NCI-H2107 treated with DMSO at 0.1 percent for 48 hours (cell line): ENCODE data around the gene RENBP.
A peak's percentile ranks its signal among the peaks of the same experiment; 100 is the strongest.

Source experiments
- DNase-seq: peaks from one replicate; lab custom pipeline; 2025; ENCODE audit not compliant: unreplicated experiment; lab: John Stamatoyannopoulos, UW

Gene RENBP

GRCh38 chrX:153971124-153971449 lies 26.6 kb upstream of the RENBP start:
- DNase-seq: peak; percentile 53

DNA sequence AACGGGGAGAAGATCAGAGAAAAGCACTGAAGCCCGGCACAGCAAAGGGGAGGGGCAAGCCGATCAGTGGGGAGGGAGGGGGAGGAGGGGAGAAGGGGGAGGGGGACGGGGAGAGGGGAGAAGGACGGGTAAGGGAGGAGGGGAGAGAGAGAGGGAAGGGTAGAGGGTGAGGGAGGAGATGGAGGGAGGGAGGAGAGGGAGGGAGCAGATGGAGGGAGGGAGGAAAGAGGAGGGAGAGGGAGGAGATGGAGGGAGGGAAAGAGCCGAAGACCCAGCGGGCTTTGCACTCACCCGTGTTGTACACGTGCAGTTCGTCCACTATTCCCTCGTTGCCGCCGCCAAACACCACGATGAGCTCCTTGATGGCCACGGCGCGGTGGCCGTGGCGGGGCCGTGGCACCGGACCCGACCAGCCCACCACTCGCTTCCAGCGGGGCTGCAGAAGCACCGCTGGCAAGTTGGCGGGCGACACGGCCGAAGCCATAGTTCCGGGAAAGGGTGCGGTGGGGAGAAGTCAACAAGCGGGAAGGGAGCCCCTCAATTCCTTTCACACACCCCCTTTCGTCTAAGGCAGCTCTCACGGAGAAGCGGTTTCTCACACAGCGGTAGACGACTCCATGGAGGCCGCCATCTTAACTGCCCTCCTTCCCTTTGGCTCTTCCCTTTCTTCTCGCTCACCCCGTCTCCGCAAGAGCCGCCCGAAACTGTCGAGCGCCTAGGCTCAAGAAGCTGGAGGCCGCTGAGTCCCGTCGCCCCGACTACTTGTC lies 26.1 kb upstream of the RENBP start:
- peak; percentile 49 for DNase-seq

- peak; percentile 44 for DNase-seq
Observed at GRCh38 chrX:153969904-153970356, 25.5 kb upstream of the RENBP start.

DNA sequence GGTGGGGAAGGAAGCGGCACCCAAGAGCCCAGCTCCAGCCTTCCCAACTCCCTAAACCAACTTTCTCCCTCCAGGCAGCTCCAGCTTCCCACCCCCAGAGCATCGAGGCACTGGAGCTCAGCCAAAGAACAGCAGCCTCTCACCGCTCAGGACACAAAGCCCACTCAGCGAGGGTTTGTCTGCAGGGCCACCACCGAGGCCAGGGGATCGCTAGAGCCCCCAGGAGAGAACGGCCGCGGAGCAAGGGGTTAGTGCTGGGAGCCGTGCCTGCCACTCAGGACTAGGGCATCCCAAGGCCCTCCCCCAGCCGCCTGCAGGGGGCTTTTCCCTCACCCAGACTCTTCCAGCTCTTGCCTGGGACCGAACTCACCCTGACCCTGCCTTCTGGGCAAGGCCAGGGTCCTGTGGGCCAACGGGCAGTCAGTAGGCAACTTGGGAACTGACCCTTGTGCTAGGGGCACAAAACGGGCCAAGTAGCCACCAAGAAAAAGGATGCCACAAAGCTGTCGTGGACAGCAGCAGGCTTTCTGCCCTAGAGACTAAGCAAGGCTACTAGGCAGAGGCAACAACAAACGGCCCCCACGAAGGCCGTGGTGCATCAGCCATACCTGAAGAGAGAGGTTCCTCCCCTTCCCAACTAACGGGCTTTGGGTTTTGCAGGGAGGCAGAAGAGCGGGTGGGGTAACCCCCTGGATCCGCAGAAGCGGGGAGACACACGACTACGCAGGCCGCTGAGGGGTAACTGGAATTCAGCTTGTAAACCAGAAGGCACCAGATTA lies 24.9 kb upstream of the RENBP start:
- no peak for DNase-seq

GRCh38 chrX:153968754-153969124 lies 24.3 kb upstream of the RENBP start:
- peak; percentile 52 for DNase-seq

GRCh38 chrX:153968255-153968654 lies 23.8 kb upstream of the RENBP start:
- DNase-seq: no peak

GRCh38 chrX:153967536-153968224 lies 23.2 kb upstream of the RENBP start:
- peak; percentile 21 for DNase-seq

- peak; percentile 34 for DNase-seq
Observed at GRCh38 chrX:153966841-153967535, 22.5 kb upstream of the RENBP start.

DNA sequence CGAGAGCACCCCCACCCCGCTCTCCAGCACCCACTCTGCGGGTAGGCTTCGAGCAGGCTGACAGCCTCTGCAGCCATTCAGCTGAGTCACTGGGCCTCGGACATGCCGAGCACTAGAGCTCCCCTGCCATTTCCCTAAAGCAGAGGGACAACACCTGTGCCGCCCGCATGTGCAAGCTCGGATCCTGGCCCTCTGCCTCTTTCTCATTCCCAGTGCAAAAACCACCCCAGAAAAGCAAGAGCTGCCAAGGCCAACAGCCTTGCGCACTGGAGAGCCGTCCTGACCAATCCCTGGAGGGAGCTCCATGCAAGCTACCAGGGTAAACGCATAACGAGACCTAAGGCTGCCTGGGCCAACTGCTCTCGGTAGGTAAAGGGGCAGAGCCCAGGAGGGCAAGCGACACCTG lies 21.8 kb upstream of the RENBP start:
- no peak for DNase-seq

DNA sequence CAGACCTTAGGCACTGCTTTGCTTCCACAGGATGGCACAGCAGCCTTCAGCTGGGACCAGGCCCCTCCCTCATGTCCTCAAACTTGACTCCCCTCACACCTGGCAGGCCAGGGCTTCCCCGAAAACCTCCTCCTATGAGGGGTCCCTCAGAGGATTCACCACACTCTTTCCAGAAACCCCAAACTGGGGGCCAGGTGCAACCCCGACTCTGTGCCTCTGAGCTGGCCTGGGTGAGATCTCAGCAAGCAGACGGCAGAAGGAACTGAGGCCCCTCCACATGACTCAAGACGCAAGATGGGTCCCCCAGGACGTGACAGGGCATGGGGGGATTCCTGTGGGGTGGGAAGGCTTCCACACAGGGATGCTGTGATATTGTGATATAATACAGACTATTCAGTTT lies 21.0 kb upstream of the RENBP start:
- no peak for DNase-seq

- no peak for DNase-seq
Observed at GRCh38 chrX:153964105-153964504, 19.7 kb upstream of the RENBP start.

DNA sequence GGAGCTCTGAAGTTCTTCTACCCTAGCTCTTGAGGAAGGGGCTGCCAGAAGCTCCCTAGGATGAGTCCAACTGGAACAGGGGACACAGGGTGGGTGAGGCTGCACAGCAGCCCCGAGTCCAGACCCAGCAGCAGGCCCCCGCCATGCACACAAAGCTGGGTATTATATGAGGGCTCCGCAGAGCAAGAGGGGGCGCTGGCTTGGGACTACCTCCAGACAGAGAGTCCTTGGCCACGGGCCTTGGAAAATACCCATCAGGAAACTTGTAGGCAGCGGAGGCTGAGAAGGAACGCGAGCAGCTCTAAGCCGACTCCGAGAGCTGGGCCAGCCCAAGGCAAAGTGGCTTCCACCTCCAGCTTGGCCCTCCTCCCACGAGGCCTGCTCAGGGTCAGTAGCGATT lies 19.1 kb upstream of the RENBP start:
- DNase-seq: no peak

DNA sequence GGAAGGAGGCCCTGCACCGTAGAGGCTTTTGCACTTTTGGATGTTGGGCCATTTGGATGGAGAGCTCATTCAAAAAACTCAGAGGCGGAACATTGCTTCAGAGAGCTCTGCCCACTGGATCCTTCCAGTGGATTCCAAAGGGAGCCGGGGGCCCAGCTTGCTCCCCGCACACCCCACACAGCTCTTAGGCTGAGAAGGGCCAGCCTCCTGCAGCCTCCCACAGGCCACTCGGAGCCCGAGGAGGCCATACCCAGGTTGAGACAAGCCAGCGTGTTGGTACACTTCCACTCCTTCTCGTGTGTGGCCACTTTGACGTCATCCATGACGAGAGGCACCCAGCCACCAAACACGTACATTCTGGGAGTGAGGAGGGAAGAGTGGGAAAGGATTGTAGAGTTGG lies 16.8 kb upstream of the RENBP start:
- DNase-seq: no peak

DNA sequence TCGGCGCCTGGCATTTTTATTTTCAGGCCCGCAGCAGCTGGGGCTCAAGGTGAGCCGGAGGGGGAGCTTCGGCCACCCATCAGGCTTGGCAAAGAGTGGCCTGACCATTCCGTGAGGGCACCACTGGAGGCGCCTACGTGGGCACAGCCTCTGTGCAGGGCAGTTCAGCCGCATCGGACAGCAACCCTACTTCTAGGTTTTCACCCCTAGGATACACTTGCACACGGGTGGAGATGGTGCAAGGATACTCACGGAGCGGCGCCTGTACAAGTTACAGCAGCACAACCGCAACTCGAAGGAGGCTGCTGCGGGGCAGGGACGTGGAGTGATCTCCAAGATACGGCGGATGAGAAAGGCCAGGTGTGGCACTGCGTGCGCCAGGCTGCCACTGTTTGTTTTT lies 16.3 kb upstream of the RENBP start:
- DNase-seq: no peak

- DNase-seq: no peak
Observed at GRCh38 chrX:153960077-153960476, 15.6 kb upstream of the RENBP start.

DNA sequence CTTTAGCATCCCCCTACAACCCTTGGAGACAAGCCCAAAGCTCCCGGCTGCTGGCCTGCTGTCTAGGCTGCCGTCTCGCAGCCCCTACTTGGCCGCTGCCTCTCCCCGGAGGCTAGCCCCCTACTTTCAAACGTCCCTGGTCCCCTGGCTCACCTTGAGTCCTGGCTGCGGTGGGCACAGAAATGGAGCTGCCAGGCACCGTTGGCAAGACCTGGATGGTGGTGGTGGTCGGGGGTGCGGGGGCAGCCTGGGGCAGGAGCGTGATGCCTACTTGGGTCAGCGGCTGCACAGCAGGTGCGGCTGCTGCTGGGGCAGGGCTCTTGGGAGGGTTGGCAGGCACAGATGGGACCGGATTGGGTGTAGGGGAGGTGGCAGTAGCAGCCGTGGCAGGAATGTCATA lies 15.2 kb upstream of the RENBP start:
- no peak for DNase-seq

GRCh38 chrX:153958605-153959004 lies 14.2 kb upstream of the RENBP start:
- no peak for DNase-seq

DNA sequence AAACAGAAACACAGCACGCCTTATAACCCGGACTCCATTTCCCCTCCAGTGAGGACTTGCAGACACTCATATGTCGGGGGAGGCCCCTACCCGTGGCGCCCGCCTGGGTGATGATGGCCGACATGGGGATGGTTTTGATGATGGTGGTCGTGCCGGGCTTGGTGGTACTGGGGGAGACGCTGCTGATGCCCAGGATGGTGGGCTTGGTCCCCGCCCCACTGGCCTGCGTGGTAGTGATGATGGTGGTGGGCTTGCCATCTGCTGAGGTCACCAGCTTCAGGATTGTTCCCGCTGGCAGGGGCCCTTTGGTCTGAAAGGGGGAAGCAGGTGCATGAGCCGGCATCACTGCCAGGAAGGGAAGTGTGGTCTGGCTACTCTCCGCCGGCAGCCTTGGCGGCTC lies 12.8 kb upstream of the RENBP start:
- DNase-seq: no peak

DNA sequence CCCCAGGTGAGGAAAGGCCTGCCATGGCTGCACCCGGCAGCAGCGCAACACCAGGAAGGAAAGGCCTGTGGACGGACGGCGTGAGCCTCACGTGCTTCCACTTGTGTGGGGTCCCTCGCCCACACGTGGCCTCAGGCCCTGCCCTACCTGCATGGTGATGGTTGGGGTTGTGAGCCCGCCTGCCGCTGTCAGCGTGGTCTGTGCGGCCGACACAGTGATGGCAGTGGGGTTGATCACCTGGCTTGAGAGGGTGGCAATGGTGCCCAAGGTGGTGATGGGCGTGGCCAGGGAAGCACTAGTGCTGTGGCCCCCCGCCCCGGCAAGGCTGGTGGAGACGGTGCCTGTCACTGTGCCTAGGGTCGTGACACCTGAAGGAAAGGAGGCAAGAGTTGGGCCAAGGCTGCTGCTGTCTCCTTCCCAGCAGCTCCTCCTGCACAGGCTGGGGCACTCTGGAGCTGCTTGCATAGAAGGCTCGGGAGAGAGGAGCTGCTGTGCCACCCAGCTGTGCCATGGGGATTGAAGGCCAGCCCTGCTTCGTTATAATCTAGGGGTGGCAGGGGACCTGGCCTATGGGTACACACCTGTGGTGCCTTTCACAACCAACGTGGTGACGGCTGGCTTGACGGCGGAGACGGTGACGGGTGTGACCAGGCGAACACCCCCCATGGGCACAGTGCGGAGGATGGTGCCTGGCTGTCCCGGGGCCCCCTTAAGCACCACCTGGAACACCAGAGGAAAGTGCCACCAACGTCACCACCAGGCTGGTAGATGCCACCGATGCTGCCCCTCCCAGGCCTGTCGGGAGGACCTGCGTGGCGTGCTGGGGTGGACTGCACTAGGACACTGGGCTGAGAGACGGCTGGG lies 11.8 kb upstream of the RENBP start:
- no peak for DNase-seq

- DNase-seq: no peak
Observed at GRCh38 chrX:153955228-153955732, 10.8 kb upstream of the RENBP start.
